ENCODE data around the gene ZNF579. TPM values are rescaled to one million over a fixed set of nuclear protein-coding genes. Genes with fewer than 3 reads are reported as not detected.
A peak's percentile ranks its signal among the peaks of the same experiment; 100 is the strongest.

The ZNF579 gene
- total and polyA plus RNA-seq, 2 of the 13 experiments (the other 11 are each of a cell fraction or from before 2014, with no cell fraction given): 2.1 to 2.9 TPM

DNA sequence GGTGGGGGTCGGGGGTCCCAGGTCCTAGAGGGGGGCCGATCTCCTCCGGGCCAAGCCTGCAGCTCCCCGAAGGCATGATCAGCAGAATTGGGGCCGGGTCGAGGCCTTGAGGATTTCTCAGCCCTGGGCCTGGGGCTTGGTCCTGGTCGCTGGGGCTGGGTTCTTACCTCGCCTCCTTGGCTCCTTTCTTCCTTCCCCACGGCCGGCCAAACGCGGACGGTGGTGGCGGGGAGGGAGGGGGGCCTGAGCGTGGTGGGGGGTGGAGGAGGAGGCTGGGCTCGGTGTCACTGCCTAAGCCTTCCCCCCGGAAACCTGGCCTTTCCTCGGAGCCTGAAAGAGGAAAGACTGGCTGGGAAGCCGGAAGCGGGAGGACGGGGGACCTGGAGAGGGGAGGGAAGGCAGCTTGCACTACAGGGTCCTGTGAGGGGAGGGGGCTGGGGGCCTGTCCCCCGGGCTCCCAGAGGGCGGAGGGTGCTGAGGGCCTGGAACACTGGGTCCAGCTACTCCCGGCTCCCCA is at the start of gene ZNF579 (continued):
- TF ChIP-seq CENPX (CRISPR knock-in tag; IDR thresholded peaks at IDR 0.05): no peak
- no peak for TF ChIP-seq KDM4B (CRISPR knock-in tag; IDR thresholded peaks at IDR 0.05)
- no peak for TF ChIP-seq NBN (conservative IDR thresholded peaks at IDR 0.05)
- no peak for TF ChIP-seq ATF1 (CRISPR knock-in tag; IDR thresholded peaks at IDR 0.05)
- TF ChIP-seq ZNF709 (CRISPR knock-in tag; IDR thresholded peaks at IDR 0.05): no peak
- no peak for TF ChIP-seq ZC3H13 (CRISPR knock-in tag; IDR thresholded peaks at IDR 0.05)
- no peak for TF ChIP-seq GTF2F1 (IDR thresholded peaks at IDR 0.05; ENCODE audit: low read length)
- no peak for TF ChIP-seq RXRA (CRISPR knock-in tag; IDR thresholded peaks at IDR 0.05)
- TF ChIP-seq MED13 (CRISPR knock-in tag; IDR thresholded peaks at IDR 0.05): no peak; the same call in 1 of the 2 replicates
- peak; percentile 76; the same call in 1 of the 2 replicates for TF ChIP-seq TARDBP (CRISPR knock-in tag; IDR thresholded peaks at IDR 0.05)
- TF ChIP-seq NCOA2 (CRISPR knock-in tag; IDR thresholded peaks at IDR 0.05): no peak
- no peak for TF ChIP-seq TBP (CRISPR knock-in tag; IDR thresholded peaks at IDR 0.05)
- peak; percentile 70 for TF ChIP-seq ZNF746 (CRISPR knock-in tag; IDR thresholded peaks at IDR 0.05)
- TF ChIP-seq, protein P1, sequence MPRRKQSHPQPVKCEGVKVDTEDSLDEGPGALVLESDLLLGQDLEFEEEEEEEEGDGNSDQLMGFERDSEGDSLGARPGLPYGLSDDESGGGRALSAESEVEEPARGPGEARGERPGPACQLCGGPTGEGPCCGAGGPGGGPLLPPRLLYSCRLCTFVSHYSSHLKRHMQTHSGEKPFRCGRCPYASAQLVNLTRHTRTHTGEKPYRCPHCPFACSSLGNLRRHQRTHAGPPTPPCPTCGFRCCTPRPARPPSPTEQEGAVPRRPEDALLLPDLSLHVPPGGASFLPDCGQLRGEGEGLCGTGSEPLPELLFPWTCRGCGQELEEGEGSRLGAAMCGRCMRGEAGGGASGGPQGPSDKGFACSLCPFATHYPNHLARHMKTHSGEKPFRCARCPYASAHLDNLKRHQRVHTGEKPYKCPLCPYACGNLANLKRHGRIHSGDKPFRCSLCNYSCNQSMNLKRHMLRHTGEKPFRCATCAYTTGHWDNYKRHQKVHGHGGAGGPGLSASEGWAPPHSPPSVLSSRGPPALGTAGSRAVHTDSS (CRISPR knock-in tag; conservative IDR thresholded peaks at IDR 0.05): no peak
- TF ChIP-seq, protein P2, sequence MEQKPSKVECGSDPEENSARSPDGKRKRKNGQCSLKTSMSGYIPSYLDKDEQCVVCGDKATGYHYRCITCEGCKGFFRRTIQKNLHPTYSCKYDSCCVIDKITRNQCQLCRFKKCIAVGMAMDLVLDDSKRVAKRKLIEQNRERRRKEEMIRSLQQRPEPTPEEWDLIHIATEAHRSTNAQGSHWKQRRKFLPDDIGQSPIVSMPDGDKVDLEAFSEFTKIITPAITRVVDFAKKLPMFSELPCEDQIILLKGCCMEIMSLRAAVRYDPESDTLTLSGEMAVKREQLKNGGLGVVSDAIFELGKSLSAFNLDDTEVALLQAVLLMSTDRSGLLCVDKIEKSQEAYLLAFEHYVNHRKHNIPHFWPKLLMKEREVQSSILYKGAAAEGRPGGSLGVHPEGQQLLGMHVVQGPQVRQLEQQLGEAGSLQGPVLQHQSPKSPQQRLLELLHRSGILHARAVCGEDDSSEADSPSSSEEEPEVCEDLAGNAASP (CRISPR knock-in tag; IDR thresholded peaks at IDR 0.05; ENCODE audit: borderline replicate concordance): 0 out of 2 replicates have a peak, but pooled peaks have one; percentile 34
- TF ChIP-seq HNRNPL (IDR thresholded peaks at IDR 0.05; ENCODE audit: low read depth, low read length): 0 out of 2 replicates have a peak, but pooled peaks have one; percentile 22
- 0 out of 2 replicates have a peak, but pooled peaks have one; percentile 27 for TF ChIP-seq ZNF329 (CRISPR knock-in tag; IDR thresholded peaks at IDR 0.05; ENCODE audit: low read depth)
- TF ChIP-seq SNAPC2 (CRISPR knock-in tag; IDR thresholded peaks at IDR 0.05): peak; percentile 65; the same call in 1 of the 2 replicates
- TF ChIP-seq ZFX (CRISPR knock-in tag; IDR thresholded peaks at IDR 0.05; ENCODE audit: low read depth): peak; percentile 79
- no peak for TF ChIP-seq ARNT2 (CRISPR knock-in tag; IDR thresholded peaks at IDR 0.05; ENCODE audit: low read depth)
- peak; percentile 56; the same call in 1 of the 2 replicates for TF ChIP-seq MIER3 (CRISPR knock-in tag; IDR thresholded peaks at IDR 0.05; ENCODE audit: borderline replicate concordance)
- no peak for TF ChIP-seq MED8 (CRISPR knock-in tag; IDR thresholded peaks at IDR 0.05; ENCODE audit: insufficient replicate concordance)
- TF ChIP-seq, protein P3, sequence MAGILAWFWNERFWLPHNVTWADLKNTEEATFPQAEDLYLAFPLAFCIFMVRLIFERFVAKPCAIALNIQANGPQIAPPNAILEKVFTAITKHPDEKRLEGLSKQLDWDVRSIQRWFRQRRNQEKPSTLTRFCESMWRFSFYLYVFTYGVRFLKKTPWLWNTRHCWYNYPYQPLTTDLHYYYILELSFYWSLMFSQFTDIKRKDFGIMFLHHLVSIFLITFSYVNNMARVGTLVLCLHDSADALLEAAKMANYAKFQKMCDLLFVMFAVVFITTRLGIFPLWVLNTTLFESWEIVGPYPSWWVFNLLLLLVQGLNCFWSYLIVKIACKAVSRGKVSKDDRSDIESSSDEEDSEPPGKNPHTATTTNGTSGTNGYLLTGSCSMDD (CRISPR knock-in tag; IDR thresholded peaks at IDR 0.05): no peak
- TF ChIP-seq SRSF4 (IDR thresholded peaks at IDR 0.05; ENCODE audit: low read depth, low read length, poor library complexity, severe bottlenecking): no peak
- TF ChIP-seq, protein P4, sequence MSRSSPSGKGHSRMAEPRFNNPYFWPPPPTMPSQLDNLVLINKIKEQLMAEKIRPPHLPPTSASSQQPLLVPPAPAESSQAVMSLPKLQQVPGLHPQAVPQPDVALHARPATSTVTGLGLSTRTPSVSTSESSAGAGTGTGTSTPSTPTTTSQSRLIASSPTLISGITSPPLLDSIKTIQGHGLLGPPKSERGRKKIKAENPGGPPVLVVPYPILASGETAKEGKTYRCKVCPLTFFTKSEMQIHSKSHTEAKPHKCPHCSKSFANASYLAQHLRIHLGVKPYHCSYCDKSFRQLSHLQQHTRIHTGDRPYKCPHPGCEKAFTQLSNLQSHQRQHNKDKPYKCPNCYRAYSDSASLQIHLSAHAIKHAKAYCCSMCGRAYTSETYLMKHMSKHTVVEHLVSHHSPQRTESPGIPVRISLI (CRISPR knock-in tag; IDR thresholded peaks at IDR 0.05; ENCODE audit: borderline replicate concordance): no peak
